LNCaP clone FGC (cell line): Measurements from ENCODE around the gene IQCF5.

Experiments
- DNase-seq: peaks from one replicate; pipeline ENCODE4 v3.0.0-alpha.2; 2011; ENCODE audit warnings: low read depth
- H3K4me3 ChIP-seq: 2 replicates; pipeline ENCODE4 v1.5.1; 2011; ENCODE audit warnings: mild to moderate bottlenecking, low read depth, low read length, control low read depth
- TF ChIP-seq, protein P1 (sequence below): IDR thresholded peaks from 2 replicates; pipeline ENCODE4 v1.5.1; 2012; ENCODE audit warnings: mild to moderate bottlenecking; ENCODE audit not compliant: control insufficient read depth, insufficient read depth; ENCODE audit errors: extremely low read depth

IQCF5 gene

DNA sequence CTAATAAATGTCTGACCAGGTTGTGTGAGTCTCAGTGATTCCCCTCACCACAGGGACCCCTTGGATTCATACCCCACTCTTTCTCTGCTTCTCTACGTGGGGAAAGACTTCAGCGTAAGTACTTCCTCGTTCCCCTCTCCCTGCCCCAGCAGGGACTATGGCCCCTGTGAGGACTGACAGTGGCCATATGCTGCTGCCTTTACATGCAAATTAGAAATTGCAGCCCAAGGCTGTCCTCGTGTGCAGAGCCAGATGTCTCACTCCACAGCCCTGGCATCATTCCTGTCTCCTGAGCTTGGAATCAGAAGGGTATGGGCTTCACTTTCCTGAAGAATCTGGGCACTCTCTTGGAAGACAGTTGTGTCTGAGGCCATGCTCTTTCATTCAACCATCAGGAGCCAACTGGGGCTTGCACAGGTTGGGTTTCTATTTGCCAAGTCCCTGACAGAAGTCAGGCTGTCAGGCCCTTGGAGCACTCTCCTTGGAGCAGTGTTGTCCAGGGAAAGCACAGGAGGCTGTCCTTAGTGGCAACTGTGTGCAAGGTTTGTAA, 44.5 kb downstream of the IQCF5 start:
- TF ChIP-seq, protein P1, sequence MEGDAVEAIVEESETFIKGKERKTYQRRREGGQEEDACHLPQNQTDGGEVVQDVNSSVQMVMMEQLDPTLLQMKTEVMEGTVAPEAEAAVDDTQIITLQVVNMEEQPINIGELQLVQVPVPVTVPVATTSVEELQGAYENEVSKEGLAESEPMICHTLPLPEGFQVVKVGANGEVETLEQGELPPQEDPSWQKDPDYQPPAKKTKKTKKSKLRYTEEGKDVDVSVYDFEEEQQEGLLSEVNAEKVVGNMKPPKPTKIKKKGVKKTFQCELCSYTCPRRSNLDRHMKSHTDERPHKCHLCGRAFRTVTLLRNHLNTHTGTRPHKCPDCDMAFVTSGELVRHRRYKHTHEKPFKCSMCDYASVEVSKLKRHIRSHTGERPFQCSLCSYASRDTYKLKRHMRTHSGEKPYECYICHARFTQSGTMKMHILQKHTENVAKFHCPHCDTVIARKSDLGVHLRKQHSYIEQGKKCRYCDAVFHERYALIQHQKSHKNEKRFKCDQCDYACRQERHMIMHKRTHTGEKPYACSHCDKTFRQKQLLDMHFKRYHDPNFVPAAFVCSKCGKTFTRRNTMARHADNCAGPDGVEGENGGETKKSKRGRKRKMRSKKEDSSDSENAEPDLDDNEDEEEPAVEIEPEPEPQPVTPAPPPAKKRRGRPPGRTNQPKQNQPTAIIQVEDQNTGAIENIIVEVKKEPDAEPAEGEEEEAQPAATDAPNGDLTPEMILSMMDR: no peak
- DNase-seq: no peak
- no peak overlapping the region for H3K4me3 ChIP-seq

DNA sequence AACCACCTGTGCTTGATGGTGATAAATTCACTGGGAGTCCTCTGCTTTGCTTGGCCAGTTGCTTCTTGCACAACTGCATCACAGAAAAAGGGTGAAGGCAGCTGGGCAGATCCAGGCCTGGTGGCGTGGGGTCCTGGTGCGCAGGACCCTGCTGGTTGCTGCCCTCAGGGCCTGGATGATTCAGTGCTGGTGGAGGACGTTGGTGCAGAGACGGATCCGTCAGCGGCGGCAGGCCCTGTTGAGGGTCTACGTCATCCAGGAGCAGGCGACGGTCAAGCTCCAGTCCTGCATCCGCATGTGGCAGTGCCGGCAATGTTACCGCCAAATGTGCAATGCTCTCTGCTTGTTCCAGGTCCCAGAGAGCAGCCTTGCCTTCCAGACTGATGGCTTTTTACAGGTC, 45.1 kb downstream of the IQCF5 start:
- DNase-seq: no peak
- no peak overlapping the region for H3K4me3 ChIP-seq
- TF ChIP-seq, protein P1: no peak

DNA sequence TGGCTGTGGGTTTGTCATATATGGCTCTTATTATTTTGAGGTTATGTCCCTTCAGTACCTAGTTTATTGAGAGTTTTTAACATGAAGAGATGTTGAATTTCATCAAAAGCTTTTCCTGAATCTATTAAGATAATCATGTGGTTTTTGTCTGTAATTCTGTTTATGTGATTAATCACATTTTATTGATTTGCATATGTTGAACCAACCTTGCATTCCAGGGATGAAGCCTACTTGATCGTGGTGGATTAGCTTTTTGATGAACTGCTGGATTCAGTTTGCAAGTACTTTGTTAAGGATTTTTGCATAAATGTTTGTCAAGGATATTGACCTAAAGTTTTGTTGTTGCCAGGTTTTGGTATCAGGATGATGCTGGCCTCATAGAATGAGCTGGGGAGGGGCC, 47.1 kb downstream of the IQCF5 start:
- TF ChIP-seq, protein P1: no peak
- H3K4me3 ChIP-seq: no peak overlapping the region
- DNase-seq: no peak
